ENCODE results near the gene CCR7. TPM values are rescaled to one million over a fixed set of nuclear protein-coding genes. Genes with fewer than 3 reads are reported as not detected.

The CCR7 gene
- 100 to 1,000 TPM in 2 of 3 donors, 10 to 100 TPM in 1; 77.3 to 109 (median 108) TPM for total RNA-seq

GRCh38 chr17:40564883-40565768 is at the start of gene CCR7:
TSS of gene CCR7 (minus strand) at chr17:40565472. CDS start at chr17:40565409, 63 bp downstream.
- DNase-seq (peak; percentile 76), ATAC-seq (peak; percentile 37)
- H3K9me3 Mint-ChIP-seq = no peaks in the 10 kb centered on the region
- peaks cover 31% of the 10 kb centered on the region for H3K36me3 Mint-ChIP-seq (ENCODE audit: insufficient read depth)
- H3K4me3 Mint-ChIP-seq = peak within 1 kb of the TSS; percentile 97
- H3K27me3 Mint-ChIP-seq (ENCODE audit: low read depth) = no peaks in the 10 kb centered on the region
- peaks cover 82% of the 10 kb centered on the region for H3K4me1 Mint-ChIP-seq (ENCODE audit: low read depth)

- H3K9me3 Mint-ChIP-seq = no peaks in the 10 kb centered on the region
- peak overlapping the region; percentile 53 for H3K4me3 Mint-ChIP-seq
- ATAC-seq = no peak
- no peaks in the 10 kb centered on the region for H3K36me3 Mint-ChIP-seq (ENCODE audit: insufficient read depth)
- DNase-seq = no peak
- H3K4me1 Mint-ChIP-seq (ENCODE audit: low read depth) = peaks cover 70% of the 10 kb centered on the region
- H3K27me3 Mint-ChIP-seq (ENCODE audit: low read depth) = no peaks in the 10 kb centered on the region
Measured at GRCh38 chr17:40614431-40615067, 49.3 kb upstream of the CCR7 start.

GRCh38 chr17:40613467-40614154 is 48.3 kb upstream of the CCR7 start:
- H3K4me1 Mint-ChIP-seq (ENCODE audit: low read depth) = peaks cover 80% of the 10 kb centered on the region
- H3K4me3 Mint-ChIP-seq = peak overlapping the region; percentile 54
- H3K9me3 Mint-ChIP-seq = no peaks in the 10 kb centered on the region
- no peaks in the 10 kb centered on the region for H3K27me3 Mint-ChIP-seq (ENCODE audit: low read depth)
- no peaks in the 10 kb centered on the region for H3K36me3 Mint-ChIP-seq (ENCODE audit: insufficient read depth)
- ATAC-seq (no peak), DNase-seq (no peak)

- no peaks in the 10 kb centered on the region for H3K27me3 Mint-ChIP-seq (ENCODE audit: low read depth)
- peak; percentile 32 to 56 for ATAC-seq
Measured at GRCh38 chr17:40612599-40613244, 47.5 kb upstream of the CCR7 start.

GRCh38 chr17:40611840-40612474 is 46.7 kb upstream of the CCR7 start:
- DNase-seq (no peak), ATAC-seq (no peak)
- no peaks in the 10 kb centered on the region for H3K36me3 Mint-ChIP-seq (ENCODE audit: insufficient read depth)
- H3K9me3 Mint-ChIP-seq = no peaks in the 10 kb centered on the region
- no peaks in the 10 kb centered on the region for H3K27me3 Mint-ChIP-seq (ENCODE audit: low read depth)
- H3K4me3 Mint-ChIP-seq = no peak overlapping the region
- peaks cover 94% of the 10 kb centered on the region for H3K4me1 Mint-ChIP-seq (ENCODE audit: low read depth)

More at GRCh38 chr17:40612599-40613244, 47.5 kb upstream of the CCR7 start:
- no peaks in the 10 kb centered on the region for H3K36me3 Mint-ChIP-seq (ENCODE audit: insufficient read depth)
- peak overlapping the region; percentile 54 for H3K4me3 Mint-ChIP-seq
- H3K4me1 Mint-ChIP-seq (ENCODE audit: low read depth) = peaks cover 88% of the 10 kb centered on the region
- DNase-seq = peak; percentile 69
- H3K9me3 Mint-ChIP-seq = no peaks in the 10 kb centered on the region

GRCh38 chr17:40610359-40610758 is 45.1 kb upstream of the CCR7 start:
- Mint-ChIP-seq H3K36me3 (ENCODE audit: insufficient read depth) (no peaks in the 10 kb centered on the region), H3K4me3 (peak overlapping the region; percentile 25), H3K9me3 (no peaks in the 10 kb centered on the region), H3K4me1 (ENCODE audit: low read depth) (peaks cover 93% of the 10 kb centered on the region), H3K27me3 (ENCODE audit: low read depth) (no peaks in the 10 kb centered on the region)
- DNase-seq = no peak
- ATAC-seq = peak; percentile 25 to 33

GRCh38 chr17:40608061-40608581 is 42.8 kb upstream of the CCR7 start:
- H3K4me1 Mint-ChIP-seq (ENCODE audit: low read depth) = peaks cover 93% of the 10 kb centered on the region
- no peaks in the 10 kb centered on the region for H3K27me3 Mint-ChIP-seq (ENCODE audit: low read depth)
- H3K4me3 Mint-ChIP-seq = peak overlapping the region; percentile 41
- no peaks in the 10 kb centered on the region for H3K36me3 Mint-ChIP-seq (ENCODE audit: insufficient read depth)
- DNase-seq (no peak), ATAC-seq (peak; percentile 38 to 57)
- H3K9me3 Mint-ChIP-seq = no peaks in the 10 kb centered on the region

- H3K36me3 Mint-ChIP-seq (ENCODE audit: insufficient read depth) = no peaks in the 10 kb centered on the region
- H3K4me3 Mint-ChIP-seq = peak overlapping the region; percentile 41
- H3K27me3 Mint-ChIP-seq (ENCODE audit: low read depth) = no peaks in the 10 kb centered on the region
- DNase-seq = no peak
- ATAC-seq = peak; percentile 9
- peaks cover 93% of the 10 kb centered on the region for H3K4me1 Mint-ChIP-seq (ENCODE audit: low read depth)
- no peaks in the 10 kb centered on the region for H3K9me3 Mint-ChIP-seq
Measured at GRCh38 chr17:40607641-40608040, 42.4 kb upstream of the CCR7 start.

- Mint-ChIP-seq H3K27me3 (ENCODE audit: low read depth) (no peaks in the 10 kb centered on the region), H3K4me3 (no peak overlapping the region), H3K9me3 (no peaks in the 10 kb centered on the region), H3K36me3 (ENCODE audit: insufficient read depth) (no peaks in the 10 kb centered on the region), H3K4me1 (ENCODE audit: low read depth) (peaks cover 95% of the 10 kb centered on the region)
- ATAC-seq (no peak), DNase-seq (no peak)
Measured at GRCh38 chr17:40606548-40607353, 41.5 kb upstream of the CCR7 start.

GRCh38 chr17:40605306-40605705 is 40.0 kb upstream of the CCR7 start:
- Mint-ChIP-seq H3K9me3 (no peaks in the 10 kb centered on the region), H3K27me3 (ENCODE audit: low read depth) (no peaks in the 10 kb centered on the region), H3K4me3 (peak overlapping the region; percentile 56), H3K36me3 (ENCODE audit: insufficient read depth) (no peaks in the 10 kb centered on the region), H3K4me1 (ENCODE audit: low read depth) (peaks cover 97% of the 10 kb centered on the region)
- ATAC-seq (peak; percentile 69 to 71), DNase-seq (peak; percentile 71)

GRCh38 chr17:40604327-40605080 is 39.2 kb upstream of the CCR7 start:
- H3K4me1 Mint-ChIP-seq (ENCODE audit: low read depth) = peaks cover 97% of the 10 kb centered on the region
- H3K36me3 Mint-ChIP-seq (ENCODE audit: insufficient read depth) = no peaks in the 10 kb centered on the region
- DNase-seq = no peak
- ATAC-seq = no peak
- peak overlapping the region; percentile 56 for H3K4me3 Mint-ChIP-seq
- H3K9me3 Mint-ChIP-seq = no peaks in the 10 kb centered on the region
- no peaks in the 10 kb centered on the region for H3K27me3 Mint-ChIP-seq (ENCODE audit: low read depth)

Measured in activated T-cell treated with anti-CD3 and anti-CD28 coated beads, Interleukin-2, amount 50 U/mL, for 4 hours (primary cell).